Measurements from ENCODE around the gene GJD3.

Gene GJD3

DNA sequence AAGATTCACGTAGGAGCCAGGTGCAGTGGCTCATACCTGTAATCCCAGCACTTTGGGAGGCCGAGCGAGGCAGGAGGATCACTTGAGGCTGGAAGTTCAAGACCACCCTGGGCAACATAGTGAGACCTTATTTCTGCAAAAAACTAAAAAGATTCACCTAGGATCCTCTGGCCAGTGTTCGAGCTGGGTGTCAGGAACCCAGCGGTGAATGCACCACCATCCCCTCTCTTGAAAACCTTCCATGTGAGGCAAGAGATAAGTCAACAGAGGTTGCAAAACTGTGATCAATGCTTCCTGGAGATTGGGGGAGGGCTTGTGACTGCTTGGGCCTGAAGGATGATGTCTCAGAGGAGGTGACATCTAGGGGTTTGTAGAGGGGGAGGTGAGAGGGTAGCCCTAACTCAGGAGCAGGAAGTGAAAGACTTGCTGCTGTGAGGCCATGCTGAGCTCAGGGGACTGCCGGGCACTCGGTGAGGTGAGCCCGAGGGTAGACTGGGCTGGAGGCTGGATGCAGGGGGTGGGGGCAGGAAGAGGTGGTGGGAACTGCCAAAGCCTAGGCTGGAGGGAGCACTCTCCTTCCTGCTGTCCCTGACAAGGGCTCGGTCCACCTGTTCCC lies 11.7 kb downstream of the GJD3 start:
- no peak overlapping the region for H3K27ac Mint-ChIP-seq
- H3K4me1 Mint-ChIP-seq (ENCODE audit: low read depth) = peaks cover 7% of the 10 kb centered on the region
- peaks cover 40% of the 10 kb centered on the region for H3K36me3 Mint-ChIP-seq (ENCODE audit: low read depth)
- no peaks in the 10 kb centered on the region for H3K27me3 Mint-ChIP-seq (ENCODE audit: low read depth)
- no peak overlapping the region for H3K4me3 Mint-ChIP-seq
- no peak for DNase-seq (ENCODE audit: low spot score)
- no peaks in the 10 kb centered on the region for H3K9me3 Mint-ChIP-seq

DNA sequence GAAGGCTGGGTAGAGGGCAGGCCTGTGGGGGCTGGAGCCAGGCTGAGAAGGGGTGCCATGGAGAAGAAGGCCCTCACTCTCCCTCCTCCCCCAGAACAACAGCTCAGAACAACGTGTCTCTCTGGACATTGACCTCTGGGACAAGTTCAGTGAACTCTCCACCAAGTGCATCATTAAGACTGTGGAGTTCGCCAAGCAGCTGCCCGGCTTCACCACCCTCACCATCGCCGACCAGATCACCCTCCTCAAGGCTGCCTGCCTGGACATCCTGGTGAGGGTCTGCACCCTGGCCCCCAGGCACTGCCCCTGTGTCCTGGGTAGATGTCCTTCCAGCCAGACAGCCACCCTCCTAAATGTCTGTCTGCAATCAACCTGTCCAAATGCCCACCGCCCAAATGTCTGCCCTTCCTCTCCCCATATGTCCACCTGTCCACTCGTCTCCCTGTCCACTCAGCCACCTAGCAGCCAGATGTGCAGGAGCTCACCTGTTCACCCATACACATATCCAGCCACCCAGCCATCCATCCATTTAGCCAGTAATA lies 12.2 kb downstream of the GJD3 start:
- H3K36me3 Mint-ChIP-seq (ENCODE audit: low read depth) = peaks cover 40% of the 10 kb centered on the region
- H3K27me3 Mint-ChIP-seq (ENCODE audit: low read depth) = no peaks in the 10 kb centered on the region
- H3K27ac Mint-ChIP-seq = no peak overlapping the region
- H3K4me3 Mint-ChIP-seq = no peak overlapping the region
- no peak for DNase-seq (ENCODE audit: low spot score)
- no peaks in the 10 kb centered on the region for H3K9me3 Mint-ChIP-seq
- peaks cover 7% of the 10 kb centered on the region for H3K4me1 Mint-ChIP-seq (ENCODE audit: low read depth)

DNA sequence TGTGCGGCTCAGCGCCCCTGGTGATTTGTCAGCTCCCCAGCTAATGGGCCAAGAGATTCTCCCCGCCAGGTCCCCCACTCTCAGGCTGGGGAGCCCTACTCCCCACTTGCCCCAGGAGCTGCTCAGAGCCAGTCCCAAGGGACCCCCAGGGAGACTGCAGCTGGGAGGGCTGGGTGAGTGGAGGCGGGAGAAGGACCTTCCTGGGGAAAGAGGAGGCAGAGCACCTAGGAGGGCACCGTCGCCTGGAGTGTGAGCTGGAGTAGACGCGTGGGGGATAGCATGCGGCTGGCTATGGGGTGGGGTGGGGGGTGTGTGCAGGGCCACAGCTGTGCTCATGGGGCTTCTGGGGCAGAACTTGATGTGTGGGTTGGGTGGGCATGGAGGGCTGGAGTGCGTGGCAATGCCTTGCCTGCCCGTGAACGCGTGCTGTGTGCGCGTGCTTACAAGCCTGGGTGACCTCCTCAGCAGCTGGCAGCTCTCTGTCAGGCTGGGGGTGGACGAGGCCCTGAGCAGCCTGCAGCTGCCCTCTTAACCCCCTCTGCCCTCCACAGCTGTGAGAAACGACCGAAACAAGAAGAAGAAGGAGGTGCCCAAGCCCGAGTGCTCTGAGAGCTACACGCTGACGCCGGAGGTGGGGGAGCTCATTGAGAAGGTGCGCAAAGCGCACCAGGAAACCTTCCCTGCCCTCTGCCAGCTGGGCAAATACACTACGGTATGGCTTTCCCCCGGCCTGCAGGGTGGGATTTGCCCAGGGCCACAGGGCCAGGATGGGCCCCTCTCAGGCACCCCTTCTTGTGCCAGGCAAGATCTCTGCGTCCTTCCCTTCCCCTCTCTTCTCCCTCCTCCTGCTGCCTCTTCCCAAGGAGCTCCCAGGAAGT lies 12.9 kb downstream of the GJD3 start:
- Mint-ChIP-seq H3K36me3 (ENCODE audit: low read depth) (peaks cover 38% of the 10 kb centered on the region), H3K4me1 (ENCODE audit: low read depth) (peaks cover 9% of the 10 kb centered on the region), H3K4me3 (no peak overlapping the region), H3K27me3 (ENCODE audit: low read depth) (no peaks in the 10 kb centered on the region), H3K27ac (peak overlapping the region; percentile 39), H3K9me3 (no peaks in the 10 kb centered on the region)
- no peak for DNase-seq (ENCODE audit: low spot score)

DNA sequence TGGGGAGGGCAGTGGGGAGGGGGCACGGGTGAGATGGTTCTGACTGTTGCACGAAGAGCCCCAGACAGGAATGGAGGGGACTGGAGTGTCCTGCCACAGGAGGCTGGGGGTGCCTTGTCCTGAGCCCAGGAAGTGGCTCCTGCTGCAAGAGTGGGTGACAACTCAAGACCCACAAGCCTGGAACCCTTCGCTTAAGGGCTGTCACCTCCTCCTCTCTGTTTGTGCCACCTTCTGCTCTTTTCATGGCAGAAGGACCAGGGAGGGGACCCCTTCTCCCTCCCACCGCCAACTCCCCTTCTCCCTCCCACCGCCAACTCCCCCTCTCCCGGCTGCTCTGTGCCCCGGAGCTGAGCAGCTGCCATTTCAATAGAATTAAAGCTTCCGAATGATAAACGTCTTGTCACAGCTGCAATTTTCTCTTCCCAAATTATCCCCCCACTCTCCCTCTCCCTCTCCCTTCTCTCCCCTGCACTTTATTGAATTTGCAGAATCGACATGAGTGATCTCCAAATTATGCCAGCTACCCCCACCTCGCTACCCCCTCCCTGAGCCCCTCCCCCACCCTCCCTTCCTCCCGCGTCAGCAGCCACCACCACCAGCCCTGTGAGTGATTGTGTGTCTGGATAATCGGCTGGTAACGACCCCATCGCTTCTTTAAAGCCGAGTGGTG lies 13.7 kb downstream of the GJD3 start:
- Mint-ChIP-seq H3K27ac (no peak overlapping the region), H3K36me3 (ENCODE audit: low read depth) (peaks cover 38% of the 10 kb centered on the region), H3K9me3 (no peaks in the 10 kb centered on the region), H3K27me3 (ENCODE audit: low read depth) (no peaks in the 10 kb centered on the region), H3K4me1 (ENCODE audit: low read depth) (peaks cover 13% of the 10 kb centered on the region), H3K4me3 (no peak overlapping the region)
- DNase-seq (ENCODE audit: low spot score) = no peak

DNA sequence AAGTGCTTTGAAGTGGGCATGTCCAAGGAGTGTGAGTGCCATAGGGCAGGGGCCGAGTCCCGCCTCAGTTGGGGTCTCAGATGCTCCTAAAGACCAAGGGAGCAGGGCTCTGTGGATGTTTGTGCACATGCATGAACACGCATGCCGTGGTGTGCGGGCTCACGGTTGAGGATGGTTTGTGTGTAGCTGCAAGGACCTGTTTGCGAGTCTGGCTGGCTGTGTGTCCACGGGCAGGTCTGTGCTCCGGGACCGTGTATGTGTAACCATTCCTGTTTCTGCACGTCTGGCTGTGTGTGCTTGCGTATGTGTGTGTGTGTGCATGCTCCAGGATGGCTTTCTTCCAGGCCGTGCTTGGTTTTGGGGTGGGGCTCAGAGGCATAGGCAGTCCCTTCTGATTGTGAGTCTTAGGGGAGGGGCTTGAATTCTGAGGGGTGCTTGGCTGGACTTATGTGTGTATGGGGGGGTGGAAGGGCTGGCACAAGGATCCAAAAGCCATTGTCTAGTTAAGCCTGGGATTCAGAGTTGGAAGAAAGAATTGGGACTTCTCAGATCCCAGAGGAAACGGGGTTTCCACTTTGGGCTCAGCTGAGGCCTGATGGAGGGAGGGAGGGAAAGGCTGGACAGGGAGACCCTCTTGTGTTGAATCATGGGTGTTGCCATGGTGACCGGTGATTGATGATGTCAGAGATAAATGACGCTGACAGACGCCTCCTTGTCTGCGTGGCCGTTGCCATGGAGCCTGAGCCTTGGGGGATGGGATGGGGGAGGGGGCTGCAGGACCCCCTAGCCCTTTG lies 14.4 kb downstream of the GJD3 start:
- H3K4me1 Mint-ChIP-seq (ENCODE audit: low read depth) = peaks cover 13% of the 10 kb centered on the region
- no peaks in the 10 kb centered on the region for H3K27me3 Mint-ChIP-seq (ENCODE audit: low read depth)
- DNase-seq (ENCODE audit: low spot score) = no peak
- H3K36me3 Mint-ChIP-seq (ENCODE audit: low read depth) = peaks cover 34% of the 10 kb centered on the region
- no peak overlapping the region for H3K4me3 Mint-ChIP-seq
- no peak overlapping the region for H3K27ac Mint-ChIP-seq
- no peaks in the 10 kb centered on the region for H3K9me3 Mint-ChIP-seq

DNA sequence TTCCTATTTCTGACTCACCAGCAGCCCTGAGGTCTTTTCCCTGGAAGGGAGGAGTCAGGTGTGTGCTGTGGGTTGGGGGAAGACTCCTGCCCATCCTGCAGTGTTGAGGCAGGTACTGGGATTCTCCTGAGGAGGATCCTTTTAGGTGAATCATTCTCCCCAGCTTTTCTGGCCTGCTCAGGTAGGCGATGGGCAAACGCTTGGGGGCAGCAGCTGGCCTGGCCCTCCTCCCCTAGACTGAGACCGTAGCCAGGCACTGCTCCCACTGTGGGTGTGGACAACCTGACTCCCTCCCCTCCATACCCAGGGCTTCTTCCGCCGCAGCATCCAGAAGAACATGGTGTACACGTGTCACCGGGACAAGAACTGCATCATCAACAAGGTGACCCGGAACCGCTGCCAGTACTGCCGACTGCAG lies 15.1 kb downstream of the GJD3 start:
- Mint-ChIP-seq H3K36me3 (ENCODE audit: low read depth) (peaks cover 32% of the 10 kb centered on the region), H3K9me3 (no peaks in the 10 kb centered on the region), H3K4me3 (no peak overlapping the region), H3K27ac (peak overlapping the region; percentile 33), H3K27me3 (ENCODE audit: low read depth) (no peaks in the 10 kb centered on the region), H3K4me1 (ENCODE audit: low read depth) (peaks cover 16% of the 10 kb centered on the region)
- DNase-seq (ENCODE audit: low spot score) = no peak

DNA sequence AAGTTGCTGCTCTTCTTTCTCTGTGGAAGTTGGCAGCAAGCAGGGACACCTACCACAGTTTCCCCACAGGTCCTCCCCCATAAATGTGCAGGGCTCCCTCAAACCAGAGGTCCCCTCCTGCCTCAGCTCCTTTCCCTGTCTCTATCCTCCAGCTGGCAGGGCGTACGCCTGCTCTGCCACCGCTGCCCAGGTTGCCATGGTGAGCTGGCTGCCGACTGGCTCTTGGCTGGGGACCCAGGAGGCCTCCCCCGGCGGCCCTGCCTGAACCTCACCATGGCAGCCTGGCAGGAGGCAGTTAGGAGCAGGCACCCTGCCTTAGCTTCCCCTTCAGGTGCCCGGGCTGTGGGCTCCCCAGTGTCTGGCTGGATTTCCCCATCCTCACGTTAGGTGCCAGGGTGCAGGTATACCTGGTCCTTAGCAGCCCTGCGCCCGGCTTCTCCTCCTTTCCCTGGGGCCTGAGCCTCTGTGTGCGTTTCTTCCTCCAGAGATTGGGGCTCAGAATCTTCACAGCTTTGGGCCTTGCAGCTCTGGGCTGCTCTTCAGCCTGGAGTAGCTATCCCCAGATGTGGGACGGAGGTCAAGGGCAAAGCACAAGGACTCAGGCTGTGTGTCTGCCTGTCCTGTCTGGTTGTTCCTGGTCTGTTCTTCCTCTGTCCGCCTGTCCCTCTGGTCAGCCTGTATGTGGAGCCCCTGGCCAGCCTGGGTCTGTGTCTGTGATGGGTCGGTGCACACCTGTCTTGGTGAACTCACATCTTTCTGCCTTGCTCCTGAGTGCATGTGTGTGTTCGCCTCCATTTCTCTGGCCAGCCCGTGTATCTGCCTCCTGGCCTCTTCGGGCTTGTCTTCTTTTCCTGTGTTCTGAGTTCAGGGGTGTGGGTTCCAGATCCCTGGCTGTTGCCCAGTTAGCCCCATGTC lies 15.7 kb downstream of the GJD3 start:
- Mint-ChIP-seq H3K36me3 (ENCODE audit: low read depth) (peaks cover 34% of the 10 kb centered on the region), H3K27me3 (ENCODE audit: low read depth) (no peaks in the 10 kb centered on the region), H3K4me3 (no peak overlapping the region), H3K4me1 (ENCODE audit: low read depth) (peaks cover 20% of the 10 kb centered on the region), H3K27ac (peak overlapping the region; percentile 33), H3K9me3 (no peaks in the 10 kb centered on the region)
- no peak for DNase-seq (ENCODE audit: low spot score)

DNA sequence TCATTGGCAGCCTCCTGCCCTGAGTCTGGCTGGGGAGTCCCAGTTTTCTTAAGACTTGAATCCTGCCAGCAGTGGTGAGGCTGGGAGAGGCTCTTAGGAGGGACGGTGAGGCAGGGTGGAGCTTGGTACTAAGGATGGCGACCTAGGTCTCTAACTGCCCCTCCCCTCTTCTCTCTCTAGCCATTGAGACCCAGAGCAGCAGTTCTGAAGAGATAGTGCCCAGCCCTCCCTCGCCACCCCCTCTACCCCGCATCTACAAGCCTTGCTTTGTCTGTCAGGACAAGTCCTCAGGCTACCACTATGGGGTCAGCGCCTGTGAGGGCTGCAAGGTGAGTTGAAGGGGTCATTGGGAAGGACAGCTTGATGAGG lies 16.4 kb downstream of the GJD3 start:
- DNase-seq (ENCODE audit: low spot score) = no peak
- Mint-ChIP-seq H3K27ac (no peak overlapping the region), H3K36me3 (ENCODE audit: low read depth) (peaks cover 35% of the 10 kb centered on the region)

DNA sequence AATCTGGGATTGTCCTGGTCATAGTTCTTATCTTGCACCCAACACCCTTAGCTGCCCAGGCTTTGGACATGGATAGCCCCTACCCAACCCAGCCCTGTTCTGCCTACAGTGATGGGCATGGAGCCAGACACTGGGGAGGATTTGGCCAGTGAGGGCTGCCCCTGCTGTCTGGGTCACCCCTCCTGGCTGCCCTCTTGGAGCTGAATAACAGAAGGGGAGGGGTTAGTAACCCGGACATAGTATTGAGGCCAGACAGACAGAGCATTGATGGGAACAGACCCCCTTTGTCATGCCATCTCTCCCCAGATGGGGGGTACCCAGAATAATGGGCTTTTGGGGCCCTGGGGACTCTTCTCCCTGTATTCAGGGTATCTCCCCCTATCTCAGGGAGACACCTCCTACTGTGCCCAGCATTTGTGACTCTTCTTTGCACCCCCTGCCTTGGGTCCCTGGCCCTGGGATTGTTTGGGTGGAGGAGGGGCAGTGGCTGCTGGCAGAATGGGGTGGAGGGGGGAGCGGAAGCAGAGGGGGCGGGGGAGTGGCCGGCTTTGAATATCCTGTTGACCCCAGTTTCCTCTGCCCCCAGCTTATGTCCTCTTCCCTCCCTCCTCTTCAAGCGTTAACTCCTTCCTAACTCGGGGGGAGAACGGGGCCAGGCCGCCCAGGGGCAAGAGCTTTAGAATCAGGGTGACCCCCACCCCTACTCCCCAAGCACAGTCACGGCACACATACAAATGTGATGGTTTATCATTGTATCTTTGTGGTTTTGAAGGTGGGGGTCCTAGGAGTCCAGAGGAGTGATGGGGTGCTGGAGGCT lies 17.0 kb downstream of the GJD3 start:
- H3K9me3 Mint-ChIP-seq = no peaks in the 10 kb centered on the region
- H3K27ac Mint-ChIP-seq = peak overlapping the region; percentile 58
- peaks cover 34% of the 10 kb centered on the region for H3K36me3 Mint-ChIP-seq (ENCODE audit: low read depth)
- DNase-seq (ENCODE audit: low spot score) = no peak
- H3K27me3 Mint-ChIP-seq (ENCODE audit: low read depth) = no peaks in the 10 kb centered on the region
- H3K4me3 Mint-ChIP-seq = no peak overlapping the region
- peaks cover 24% of the 10 kb centered on the region for H3K4me1 Mint-ChIP-seq (ENCODE audit: low read depth)

More for the DNA sequence above, 16.4 kb downstream of the GJD3 start:
- no peaks in the 10 kb centered on the region for H3K9me3 Mint-ChIP-seq
- no peak overlapping the region for H3K4me3 Mint-ChIP-seq
- no peaks in the 10 kb centered on the region for H3K27me3 Mint-ChIP-seq (ENCODE audit: low read depth)
- H3K4me1 Mint-ChIP-seq (ENCODE audit: low read depth) = peaks cover 21% of the 10 kb centered on the region

DNA sequence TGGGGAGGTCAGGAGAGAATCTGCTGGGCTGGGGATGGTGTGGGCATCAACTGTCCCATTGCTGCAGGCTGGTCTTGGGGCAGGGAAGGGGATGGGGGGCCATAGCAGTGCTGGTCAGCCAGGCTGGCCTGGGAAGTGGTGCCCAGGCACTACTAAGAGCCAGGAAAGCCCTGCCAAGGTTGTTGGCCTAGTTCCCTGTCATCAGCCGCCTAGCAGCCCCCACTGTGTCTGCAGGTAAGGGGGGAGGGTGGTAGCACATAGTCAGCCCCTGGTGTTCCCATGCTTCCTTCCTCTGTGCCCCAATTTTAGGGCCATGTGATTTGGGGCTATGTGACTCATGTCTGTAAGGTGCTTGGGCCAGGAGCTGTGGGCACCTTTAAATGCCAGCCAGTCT lies 17.8 kb downstream of the GJD3 start:
- Mint-ChIP-seq H3K4me1 (ENCODE audit: low read depth) (peaks cover 23% of the 10 kb centered on the region), H3K27me3 (ENCODE audit: low read depth) (no peaks in the 10 kb centered on the region), H3K4me3 (no peak overlapping the region), H3K27ac (peak overlapping the region; percentile 58), H3K9me3 (no peaks in the 10 kb centered on the region), H3K36me3 (ENCODE audit: low read depth) (peaks cover 29% of the 10 kb centered on the region)
- no peak for DNase-seq (ENCODE audit: low spot score)

DNA sequence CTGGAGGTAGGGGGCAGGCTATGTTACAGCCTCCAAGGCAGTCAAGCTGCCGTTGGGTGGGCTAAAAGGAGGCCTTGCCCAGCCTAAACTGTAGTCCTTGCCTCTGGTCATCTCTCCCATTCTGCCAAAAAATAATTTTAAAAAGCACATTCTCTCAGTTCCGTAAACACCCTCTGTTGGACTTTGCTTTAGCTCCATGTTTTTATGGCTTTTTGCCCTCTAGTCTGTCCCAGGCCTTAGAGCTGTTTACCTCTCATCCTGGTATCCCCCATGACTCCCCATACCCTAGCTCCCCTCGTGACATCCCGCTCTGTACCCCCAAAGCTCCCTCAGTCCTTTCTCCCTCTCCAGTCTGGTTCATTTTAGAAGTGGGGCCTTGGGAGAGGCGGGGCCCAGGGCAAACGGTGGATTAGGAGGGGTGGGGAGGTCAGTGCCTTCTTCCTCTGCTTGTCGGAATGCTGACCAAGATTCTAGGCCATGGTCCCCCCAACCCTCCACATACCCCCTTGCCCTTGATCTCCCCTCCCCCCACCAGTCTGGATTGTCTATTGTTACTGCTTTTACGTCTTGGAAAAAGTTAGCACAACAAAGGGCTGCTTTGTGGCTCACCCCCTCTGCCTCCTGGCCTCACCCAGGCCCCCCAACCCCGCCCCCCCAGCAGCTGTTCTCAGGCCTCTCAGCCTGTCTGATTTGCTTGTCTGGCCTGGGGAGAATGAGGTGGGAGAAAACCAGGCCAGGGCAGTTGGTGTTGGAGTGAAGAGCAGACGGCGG lies 18.4 kb downstream of the GJD3 start:
- peaks cover 23% of the 10 kb centered on the region for H3K4me1 Mint-ChIP-seq (ENCODE audit: low read depth)
- H3K9me3 Mint-ChIP-seq = no peaks in the 10 kb centered on the region
- H3K36me3 Mint-ChIP-seq (ENCODE audit: low read depth) = peaks cover 28% of the 10 kb centered on the region
- peak overlapping the region; percentile 64 for H3K27ac Mint-ChIP-seq
- no peak for DNase-seq (ENCODE audit: low spot score)
- no peaks in the 10 kb centered on the region for H3K27me3 Mint-ChIP-seq (ENCODE audit: low read depth)
- no peak overlapping the region for H3K4me3 Mint-ChIP-seq

Data from T-helper 2 cell treated with Interferon-gamma antibody and Interleukin-4, amounts not matched to agents 5 μg/mL and 100 μg/mL, for 36 hours (primary cell).